SU-DHL-6 (cell line): ENCODE results near the gene MRPL14.

Experiments
- H2AFZ ChIP-seq: fragments of 200-600 bp; sonication (generic); 2 replicates; pipeline ENCODE4 v1.6.1; 2014; ENCODE audit warnings: low read depth, mild to moderate bottlenecking, moderate library complexity, mixed read lengths, antibody characterized with exemption, low read length; ENCODE audit not compliant: severe bottlenecking
- H3F3A ChIP-seq: fragments of 200-600 bp; shearing (Covaris generic); 2 replicates; pipeline ENCODE4 v1.6.0; 2016; ENCODE audit warnings: antibody characterized with exemption, mild to moderate bottlenecking; ENCODE audit not compliant: insufficient read depth
- H3K27ac ChIP-seq: fragments of 200-600 bp; sonication (generic); 2 replicates; pipeline ENCODE4 v1.5.1; 2016; ENCODE audit warnings: low read depth, mild to moderate bottlenecking, low read length, moderate library complexity, mixed read lengths
- H3K27me3 ChIP-seq: fragments of 200-600 bp; sonication (generic), shearing (Covaris generic); 2 replicates; pipeline ENCODE4 v1.6.0; 2014; ENCODE audit warnings: mild to moderate bottlenecking, low read length
- H3K36me3 ChIP-seq: fragments of 200-600 bp; sonication (generic); 2 replicates; pipeline ENCODE4 v1.6.1; 2014; ENCODE audit warnings: mild to moderate bottlenecking, low read length, mixed read lengths
- H3K4me2 ChIP-seq: fragments of 300-600, 200-600 bp; shearing (Covaris generic), sonication (generic); 2 replicates; pipeline ENCODE4 v1.6.0; 2014; ENCODE audit warnings: low read length, low read depth, mild to moderate bottlenecking; ENCODE audit not compliant: poor library complexity, severe bottlenecking
- H3K4me3 ChIP-seq: fragments of 200-600 bp; sonication (generic); 2 replicates; pipeline ENCODE4 v1.5.1; 2014; ENCODE audit warnings: antibody characterized with exemption, low read length, mild to moderate bottlenecking, mixed read lengths; ENCODE audit not compliant: insufficient read depth, poor library complexity, severe bottlenecking
- H3K79me2 ChIP-seq: fragments of 200-600 bp; sonication (generic); 2 replicates; pipeline ENCODE4 v1.6.1; 2014; ENCODE audit warnings: mild to moderate bottlenecking, low read length, moderate library complexity; ENCODE audit not compliant: insufficient read depth
- H3K9ac ChIP-seq: fragments of 200-600 bp; sonication (generic); 2 replicates; pipeline ENCODE4 v1.7.0; 2014; ENCODE audit warnings: mild to moderate bottlenecking, low read length
- H3K9me2 ChIP-seq: fragments of 200-600 bp; sonication (generic); replicated peaks from 2 replicates; pipeline ENCODE4 v1.6.1; 2014; ENCODE audit warnings: low read length; ENCODE audit not compliant: insufficient read depth
- H3K9me3 ChIP-seq: fragments of 200-600 bp; sonication (generic); 2 replicates; pipeline ENCODE4 v1.6.1; 2014; ENCODE audit warnings: low read length, mixed read lengths; ENCODE audit not compliant: insufficient read depth
- H4K20me1 ChIP-seq: fragments of 200-600 bp; sonication (generic); 2 replicates; pipeline ENCODE4 v1.6.1; 2014; ENCODE audit warnings: low read depth, mild to moderate bottlenecking, antibody characterized with exemption, low read length, moderate library complexity, mixed read lengths
- EZH2phosphoT487 ChIP-seq: fragments of 200-600 bp; sonication (generic), shearing (Covaris generic); conservative IDR thresholded peaks from 2 replicates; pipeline ENCODE4 v1.6.1; 2018; ENCODE audit warnings: mild to moderate bottlenecking, antibody characterized with exemption, low read length, moderate library complexity, mixed read lengths
- TF ChIP-seq, protein P1 (sequence below): fragments of 200-600 bp; sonication (generic); IDR thresholded peaks from one replicate; pipeline ENCODE4 v1.5.1; 2017; ENCODE audit warnings: antibody characterized with exemption, mild to moderate bottlenecking, low read length, moderate library complexity; ENCODE audit not compliant: insufficient read depth, poor library complexity, severe bottlenecking

Gene MRPL14

DNA sequence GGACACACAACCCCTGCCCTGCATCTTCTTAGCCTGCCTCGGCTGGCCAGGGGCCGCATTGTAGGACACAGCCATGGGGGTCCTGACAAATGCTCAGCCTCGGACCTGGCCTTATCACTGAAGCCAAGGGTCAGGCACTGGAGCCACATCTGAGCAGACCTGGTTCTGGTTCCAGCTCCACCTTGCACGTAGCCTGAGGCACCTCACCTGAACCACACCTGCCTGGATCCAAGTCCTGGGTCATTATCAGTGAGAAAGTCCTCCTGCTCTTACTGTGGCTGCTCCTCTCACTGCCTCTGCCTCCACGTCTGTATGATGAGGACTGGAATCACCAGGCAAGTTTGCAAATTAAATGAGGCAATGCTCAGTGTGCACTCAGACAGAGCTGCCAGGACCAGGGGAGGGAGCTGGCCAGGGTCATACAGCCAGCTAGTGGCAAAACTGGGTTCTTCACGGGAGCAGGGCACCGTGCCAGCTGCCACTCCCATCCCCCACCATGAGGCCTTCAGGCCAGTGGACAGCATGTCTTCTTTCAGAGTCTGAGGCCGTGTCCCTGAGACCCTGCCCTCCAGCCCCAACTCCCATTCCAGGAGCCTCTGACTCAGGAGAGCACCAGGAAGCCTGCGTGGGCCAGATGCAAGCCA, 40.2 kb downstream of the MRPL14 start:
- H3F3A ChIP-seq, result no peaks in the 10 kb centered on the region
- H4K20me1 ChIP-seq, result no peaks in the 10 kb centered on the region
- no peaks in the 10 kb centered on the region for H3K27me3 ChIP-seq
- H3K9ac ChIP-seq, result no peak overlapping the region
- TF ChIP-seq EZH2phosphoT487, result no peak
- TF ChIP-seq, protein P1, sequence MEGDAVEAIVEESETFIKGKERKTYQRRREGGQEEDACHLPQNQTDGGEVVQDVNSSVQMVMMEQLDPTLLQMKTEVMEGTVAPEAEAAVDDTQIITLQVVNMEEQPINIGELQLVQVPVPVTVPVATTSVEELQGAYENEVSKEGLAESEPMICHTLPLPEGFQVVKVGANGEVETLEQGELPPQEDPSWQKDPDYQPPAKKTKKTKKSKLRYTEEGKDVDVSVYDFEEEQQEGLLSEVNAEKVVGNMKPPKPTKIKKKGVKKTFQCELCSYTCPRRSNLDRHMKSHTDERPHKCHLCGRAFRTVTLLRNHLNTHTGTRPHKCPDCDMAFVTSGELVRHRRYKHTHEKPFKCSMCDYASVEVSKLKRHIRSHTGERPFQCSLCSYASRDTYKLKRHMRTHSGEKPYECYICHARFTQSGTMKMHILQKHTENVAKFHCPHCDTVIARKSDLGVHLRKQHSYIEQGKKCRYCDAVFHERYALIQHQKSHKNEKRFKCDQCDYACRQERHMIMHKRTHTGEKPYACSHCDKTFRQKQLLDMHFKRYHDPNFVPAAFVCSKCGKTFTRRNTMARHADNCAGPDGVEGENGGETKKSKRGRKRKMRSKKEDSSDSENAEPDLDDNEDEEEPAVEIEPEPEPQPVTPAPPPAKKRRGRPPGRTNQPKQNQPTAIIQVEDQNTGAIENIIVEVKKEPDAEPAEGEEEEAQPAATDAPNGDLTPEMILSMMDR, result no peak
- no peaks in the 10 kb centered on the region for H3K9me2 ChIP-seq
- no peak overlapping the region for H3K27ac ChIP-seq
- H3K4me3 ChIP-seq, result no peak overlapping the region
- H2AFZ ChIP-seq, result no peak overlapping the region
- H3K79me2 ChIP-seq, result no peaks in the 10 kb centered on the region
- no peaks in the 10 kb centered on the region for H3K9me3 ChIP-seq
- H3K36me3 ChIP-seq, result no peaks in the 10 kb centered on the region
- no peak overlapping the region for H3K4me2 ChIP-seq

DNA sequence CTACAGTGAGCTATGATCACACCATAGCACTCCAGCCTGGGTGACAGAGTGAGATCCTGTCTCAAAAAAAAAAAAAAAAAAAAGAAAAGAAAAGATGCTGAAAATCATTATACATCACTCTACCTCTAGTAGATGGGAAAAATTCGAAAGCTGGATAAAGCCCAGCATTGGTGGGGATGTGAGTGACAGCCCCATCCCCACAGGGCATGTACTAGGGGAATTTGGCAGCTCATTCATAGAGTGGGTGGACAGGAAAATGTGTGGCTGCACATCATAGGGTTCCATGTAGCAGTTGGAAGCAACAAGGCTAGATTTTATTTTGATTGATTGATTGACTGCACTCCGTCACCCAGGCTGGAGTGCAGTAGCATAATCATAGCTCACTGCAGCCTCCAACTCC, 42.0 kb downstream of the MRPL14 start:
- no peaks in the 10 kb centered on the region for H3K79me2 ChIP-seq
- no peaks in the 10 kb centered on the region for H3F3A ChIP-seq
- TF ChIP-seq EZH2phosphoT487, result no peak
- TF ChIP-seq, protein P1, result no peak
- H3K36me3 ChIP-seq, result no peaks in the 10 kb centered on the region
- no peaks in the 10 kb centered on the region for H3K27me3 ChIP-seq
- no peaks in the 10 kb centered on the region for H4K20me1 ChIP-seq
- H2AFZ ChIP-seq, result no peak overlapping the region
- H3K4me3 ChIP-seq, result no peak overlapping the region
- no peaks in the 10 kb centered on the region for H3K9me2 ChIP-seq
- no peaks in the 10 kb centered on the region for H3K9me3 ChIP-seq
- H3K4me2 ChIP-seq, result no peak overlapping the region
- H3K9ac ChIP-seq, result no peak overlapping the region
- no peak overlapping the region for H3K27ac ChIP-seq

DNA sequence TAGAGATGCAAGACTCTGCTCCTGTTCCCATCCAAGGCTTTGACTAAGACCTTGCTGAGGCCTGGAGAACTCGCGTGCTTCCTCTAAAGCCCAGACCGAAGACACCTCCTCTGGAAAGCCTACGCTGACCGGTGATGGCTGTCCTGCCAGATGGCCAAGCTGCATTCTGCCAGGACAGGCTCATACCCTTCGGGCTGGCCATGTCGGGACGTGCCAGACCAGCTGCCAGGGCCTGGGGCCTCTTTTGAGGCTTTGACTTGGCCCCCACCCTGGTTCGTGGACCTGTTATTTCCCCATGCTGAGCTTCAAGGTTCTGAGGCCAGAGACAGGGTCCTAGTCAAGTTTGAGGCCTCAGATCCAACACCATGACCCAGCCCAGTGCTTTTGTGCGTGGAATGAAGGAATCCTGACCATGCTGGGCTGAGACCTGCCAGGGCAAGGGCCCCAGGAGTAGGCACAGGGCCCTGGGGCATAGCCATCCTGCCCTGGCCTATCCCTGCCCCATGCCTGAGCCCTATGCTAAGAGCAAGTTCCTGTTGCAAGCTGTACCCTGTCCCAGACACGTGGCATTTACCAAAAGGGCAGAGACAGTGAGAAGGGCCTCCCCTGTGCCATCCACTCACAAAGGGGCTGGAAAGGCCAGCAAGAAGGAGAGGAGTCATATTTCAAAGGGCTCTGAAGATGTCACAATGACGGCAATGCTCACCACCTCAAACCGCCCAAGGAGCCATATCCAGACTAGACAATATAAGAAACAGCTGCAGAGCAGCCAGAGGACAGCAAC, 42.8 kb downstream of the MRPL14 start:
- Histone ChIP-seq H3K27ac (no peak overlapping the region), H2AFZ (no peak overlapping the region)

More for the DNA sequence above, 42.8 kb downstream of the MRPL14 start:
- Histone ChIP-seq H3K9ac (no peak overlapping the region), H3K4me3 (no peak overlapping the region), H3K4me2 (no peak overlapping the region), H3K9me3 (no peaks in the 10 kb centered on the region), H3K27me3 (no peaks in the 10 kb centered on the region), H3F3A (no peaks in the 10 kb centered on the region), H3K79me2 (no peaks in the 10 kb centered on the region), H3K36me3 (no peaks in the 10 kb centered on the region), H4K20me1 (no peaks in the 10 kb centered on the region), H3K9me2 (no peaks in the 10 kb centered on the region)
- no peak for TF ChIP-seq EZH2phosphoT487
- TF ChIP-seq, protein P1, result no peak
